ENCODE data around the gene PRR20G.

Gene PRR20G

GRCh38 chr3:127260416-127260815 is 27.4 kb downstream of the PRR20G start:
- no peak overlapping the region for H3K27ac ChIP-seq
- no peaks in the 10 kb centered on the region for H3K4me1 ChIP-seq (ENCODE audit: control insufficient read depth in 1 of 2, insufficient read depth in 1 of 2, low read depth in 1 of 2, low read length in 1 of 2)
- no peaks in the 10 kb centered on the region for H3K36me3 ChIP-seq
- no peaks in the 10 kb centered on the region for H3K9me3 ChIP-seq
- no peak overlapping the region for H3K4me3 ChIP-seq (ENCODE audit: low read depth in 1 of 2, low read length in 1 of 2)
- TF ChIP-seq, protein P1, sequence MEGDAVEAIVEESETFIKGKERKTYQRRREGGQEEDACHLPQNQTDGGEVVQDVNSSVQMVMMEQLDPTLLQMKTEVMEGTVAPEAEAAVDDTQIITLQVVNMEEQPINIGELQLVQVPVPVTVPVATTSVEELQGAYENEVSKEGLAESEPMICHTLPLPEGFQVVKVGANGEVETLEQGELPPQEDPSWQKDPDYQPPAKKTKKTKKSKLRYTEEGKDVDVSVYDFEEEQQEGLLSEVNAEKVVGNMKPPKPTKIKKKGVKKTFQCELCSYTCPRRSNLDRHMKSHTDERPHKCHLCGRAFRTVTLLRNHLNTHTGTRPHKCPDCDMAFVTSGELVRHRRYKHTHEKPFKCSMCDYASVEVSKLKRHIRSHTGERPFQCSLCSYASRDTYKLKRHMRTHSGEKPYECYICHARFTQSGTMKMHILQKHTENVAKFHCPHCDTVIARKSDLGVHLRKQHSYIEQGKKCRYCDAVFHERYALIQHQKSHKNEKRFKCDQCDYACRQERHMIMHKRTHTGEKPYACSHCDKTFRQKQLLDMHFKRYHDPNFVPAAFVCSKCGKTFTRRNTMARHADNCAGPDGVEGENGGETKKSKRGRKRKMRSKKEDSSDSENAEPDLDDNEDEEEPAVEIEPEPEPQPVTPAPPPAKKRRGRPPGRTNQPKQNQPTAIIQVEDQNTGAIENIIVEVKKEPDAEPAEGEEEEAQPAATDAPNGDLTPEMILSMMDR (IDR thresholded peaks at IDR 0.05): no peak
- H3K27me3 ChIP-seq: no peaks in the 10 kb centered on the region

DNA sequence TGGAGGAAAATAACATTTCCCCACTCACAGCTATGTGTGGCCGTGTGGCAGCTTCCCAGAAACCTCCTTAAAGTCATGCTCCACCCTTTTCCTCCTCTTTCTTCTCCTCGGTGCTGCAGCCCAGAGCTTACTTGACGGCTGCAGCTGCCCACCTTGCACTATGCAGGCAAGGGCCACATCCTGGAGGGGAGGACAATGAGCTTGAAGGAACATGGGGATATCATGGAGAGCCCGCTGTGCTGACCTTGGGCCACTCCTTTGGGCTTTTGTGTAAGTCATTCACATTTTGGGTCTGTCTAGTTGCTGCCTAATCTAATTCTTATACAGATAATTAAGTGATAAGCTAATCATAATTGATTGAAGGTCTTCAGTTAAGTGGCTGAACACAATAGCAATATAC is 28.0 kb downstream of the PRR20G start:
- TF ChIP-seq, protein P1 (IDR thresholded peaks at IDR 0.05): no peak
- H3K27me3 ChIP-seq: no peaks in the 10 kb centered on the region
- H3K9me3 ChIP-seq: no peaks in the 10 kb centered on the region
- H3K4me1 ChIP-seq (ENCODE audit: control insufficient read depth in 1 of 2, insufficient read depth in 1 of 2, low read depth in 1 of 2, low read length in 1 of 2): no peaks in the 10 kb centered on the region
- no peaks in the 10 kb centered on the region for H3K36me3 ChIP-seq
- H3K27ac ChIP-seq: no peak overlapping the region
- no peak overlapping the region for H3K4me3 ChIP-seq (ENCODE audit: low read depth in 1 of 2, low read length in 1 of 2)

DNA sequence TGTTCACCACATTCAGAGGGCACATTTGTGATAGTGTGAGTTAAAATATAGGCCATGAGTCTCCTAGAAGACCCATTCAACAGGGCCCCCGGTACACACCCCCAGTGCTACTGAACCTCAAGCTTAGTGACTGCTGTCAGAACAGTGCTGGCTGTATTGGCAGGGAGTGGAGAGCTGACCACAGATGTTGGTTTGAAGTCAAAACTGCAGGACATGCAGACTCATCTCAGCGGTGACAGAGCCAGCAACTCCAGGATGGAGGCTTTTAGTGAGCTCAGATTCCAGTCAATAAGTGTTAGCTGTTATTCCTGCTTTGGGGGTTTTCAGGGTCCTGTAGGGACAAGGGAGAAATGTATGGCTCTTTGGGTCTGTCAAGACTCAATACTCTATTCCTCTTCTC is 29.1 kb downstream of the PRR20G start:
- Histone ChIP-seq H3K4me3 (ENCODE audit: low read depth in 1 of 2, low read length in 1 of 2) (no peak overlapping the region), H3K27ac (no peak overlapping the region), H3K27me3 (no peaks in the 10 kb centered on the region), H3K36me3 (no peaks in the 10 kb centered on the region), H3K9me3 (no peaks in the 10 kb centered on the region), H3K4me1 (ENCODE audit: control insufficient read depth in 1 of 2, insufficient read depth in 1 of 2, low read depth in 1 of 2, low read length in 1 of 2) (no peaks in the 10 kb centered on the region)
- TF ChIP-seq, protein P1 (IDR thresholded peaks at IDR 0.05): no peak

GRCh38 chr3:127257351-127257750 is 30.5 kb downstream of the PRR20G start:
- no peaks in the 10 kb centered on the region for H3K9me3 ChIP-seq
- H3K27me3 ChIP-seq: no peaks in the 10 kb centered on the region
- H3K27ac ChIP-seq: no peak overlapping the region
- no peaks in the 10 kb centered on the region for H3K36me3 ChIP-seq
- no peak overlapping the region for H3K4me3 ChIP-seq (ENCODE audit: low read depth in 1 of 2, low read length in 1 of 2)
- no peaks in the 10 kb centered on the region for H3K4me1 ChIP-seq (ENCODE audit: control insufficient read depth in 1 of 2, insufficient read depth in 1 of 2, low read depth in 1 of 2, low read length in 1 of 2)
- TF ChIP-seq, protein P1 (IDR thresholded peaks at IDR 0.05): no peak

GRCh38 chr3:127256733-127257271 is 31.0 kb downstream of the PRR20G start:
- no peaks in the 10 kb centered on the region for H3K9me3 ChIP-seq
- no peaks in the 10 kb centered on the region for H3K27me3 ChIP-seq
- H3K4me3 ChIP-seq (ENCODE audit: low read depth in 1 of 2, low read length in 1 of 2): no peak overlapping the region
- TF ChIP-seq, protein P1 (IDR thresholded peaks at IDR 0.05): no peak
- H3K27ac ChIP-seq: no peak overlapping the region
- no peaks in the 10 kb centered on the region for H3K36me3 ChIP-seq
- H3K4me1 ChIP-seq (ENCODE audit: control insufficient read depth in 1 of 2, insufficient read depth in 1 of 2, low read depth in 1 of 2, low read length in 1 of 2): no peaks in the 10 kb centered on the region

DNA sequence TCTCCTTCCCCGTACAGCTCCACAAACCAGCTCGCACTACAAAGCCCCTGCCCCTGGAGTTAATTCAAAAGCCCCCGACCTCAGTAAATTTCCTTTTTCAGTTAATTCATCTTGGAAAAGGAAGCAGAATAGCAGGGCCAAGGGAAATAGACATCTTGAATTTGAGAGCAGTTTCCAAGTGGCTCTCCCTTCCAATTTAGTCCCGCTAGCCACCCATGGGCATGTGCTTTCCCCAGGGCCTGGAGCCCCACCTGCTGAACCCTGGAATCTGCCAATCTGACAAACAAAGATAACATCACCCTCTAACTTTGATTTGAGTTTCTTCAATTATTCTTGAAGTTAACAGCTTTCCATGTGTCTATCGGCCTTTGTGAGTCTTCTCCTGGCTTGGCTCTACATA is 31.7 kb downstream of the PRR20G start:
- no peaks in the 10 kb centered on the region for H3K4me1 ChIP-seq (ENCODE audit: control insufficient read depth in 1 of 2, insufficient read depth in 1 of 2, low read depth in 1 of 2, low read length in 1 of 2)
- no peaks in the 10 kb centered on the region for H3K9me3 ChIP-seq
- H3K27ac ChIP-seq: no peak overlapping the region
- H3K27me3 ChIP-seq: no peaks in the 10 kb centered on the region
- no peaks in the 10 kb centered on the region for H3K36me3 ChIP-seq
- H3K4me3 ChIP-seq (ENCODE audit: low read depth in 1 of 2, low read length in 1 of 2): no peak overlapping the region
- TF ChIP-seq, protein P1 (IDR thresholded peaks at IDR 0.05): no peak

Measured in neutrophil (primary cell).